H1 (cell line): ENCODE data around the gene ATG9B. TPM values are rescaled to one million over a fixed set of nuclear protein-coding genes. Genes with fewer than 3 reads are reported as not detected.

ENCODE experiments used
- CBX5 ChIP-seq: fragments of 300-800, 300-1000 bp; sonication (generic); IDR thresholded peaks from 2 replicates; pipeline ENCODE4 v1.7.1; 2016; ENCODE audit warnings: antibody characterized with exemption, low read length, low read depth
- EGR1 ChIP-seq: IDR thresholded peaks from 2 replicates; pipeline ENCODE4 v1.6.1; 2011; ENCODE audit warnings: low read depth, low read length, borderline replicate concordance
- HDAC6 ChIP-seq: IDR thresholded peaks from one replicate; pipeline ENCODE4 v1.7.1; 2012; ENCODE audit warnings: low read depth, mild to moderate bottlenecking, inconsistent platforms, low read length, moderate library complexity
- NRF1 ChIP-seq: IDR thresholded peaks from 2 replicates; pipeline ENCODE4 v1.6.1; 2011; ENCODE audit warnings: mild to moderate bottlenecking, low read depth, low read length, improper control_type of control experiment
- polyA plus RNA-seq, 7 experiments: library from polyadenylated mRNA; depleted of rRNA in 3 of 7; stranded (reverse) in 5 of 7; unstranded in 2 of 7; fragments of >200 nt in 5 of 7; fragments of 200-250 nt in 2 of 7; gene quantifications; 1 replicate in 5 of 7; 2 replicates in 1 of 7; 4 replicates in 1 of 7; pipeline versions ENCODE4 v1.2.1 to v1.2.3, GENCODE V29; 2011 to 2013; ENCODE audit warnings: missing spikeins in 2 of 7, mixed read lengths in 2 of 7
- total RNA-seq: library from RNA; stranded (reverse); fragmentation: NEBNext Ultra II Directional; extraction: Animal tissue kit (Norgen Biotek cat#: 25700); gene quantifications from 2 replicates; pipeline ENCODE4 v1.2.1, GENCODE V29; 2021
- TF ChIP-seq, protein P1 (sequence below): IDR thresholded peaks from 2 replicates; pipeline ENCODE4 v1.6.1; 2012; ENCODE audit warnings: low read length, inconsistent platforms
- TF ChIP-seq, protein P2 (sequence below): IDR thresholded peaks from 2 replicates; pipeline ENCODE4 v1.6.1; 2012; ENCODE audit warnings: inconsistent platforms

Gene ATG9B
- total and polyA plus RNA-seq, 2 of the 8 experiments (the other 6 are each of a cell fraction or from before 2014, with no cell fraction given), result 1.4 to 2.3 TPM

GRCh38 chr7:150997075-150997511, 27.2 kb downstream of the ATG9B start (continued):
- no peak for TF ChIP-seq EGR1
- TF ChIP-seq CBX5, result no peak
- TF ChIP-seq, protein P1, sequence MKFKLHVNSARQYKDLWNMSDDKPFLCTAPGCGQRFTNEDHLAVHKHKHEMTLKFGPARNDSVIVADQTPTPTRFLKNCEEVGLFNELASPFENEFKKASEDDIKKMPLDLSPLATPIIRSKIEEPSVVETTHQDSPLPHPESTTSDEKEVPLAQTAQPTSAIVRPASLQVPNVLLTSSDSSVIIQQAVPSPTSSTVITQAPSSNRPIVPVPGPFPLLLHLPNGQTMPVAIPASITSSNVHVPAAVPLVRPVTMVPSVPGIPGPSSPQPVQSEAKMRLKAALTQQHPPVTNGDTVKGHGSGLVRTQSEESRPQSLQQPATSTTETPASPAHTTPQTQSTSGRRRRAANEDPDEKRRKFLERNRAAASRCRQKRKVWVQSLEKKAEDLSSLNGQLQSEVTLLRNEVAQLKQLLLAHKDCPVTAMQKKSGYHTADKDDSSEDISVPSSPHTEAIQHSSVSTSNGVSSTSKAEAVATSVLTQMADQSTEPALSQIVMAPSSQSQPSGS, result no peak
- TF ChIP-seq, protein P2, sequence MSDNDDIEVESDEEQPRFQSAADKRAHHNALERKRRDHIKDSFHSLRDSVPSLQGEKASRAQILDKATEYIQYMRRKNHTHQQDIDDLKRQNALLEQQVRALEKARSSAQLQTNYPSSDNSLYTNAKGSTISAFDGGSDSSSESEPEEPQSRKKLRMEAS, result no peak
- TF ChIP-seq HDAC6, result no peak
- no peak for TF ChIP-seq NRF1
- TF ChIP-seq, all 59 proteins: peak for 0
